Mucosa of descending colon (tissue), 3 donors: ENCODE results near the gene ERVK3-1. TPM values are rescaled to one million over a fixed set of nuclear protein-coding genes. Genes with fewer than 3 reads are reported as not detected.

Source experiments
- ATAC-seq: fragments of 200-7000 bp; cut with Tn5 transposase; one replicate; pipeline ENCODE4 v1.9.1; 2020; ENCODE audit warnings: mild to moderate bottlenecking, moderate library complexity
- DNase-seq, 3 donors: peaks; one replicate each; pipeline ENCODE4 v3.0.0-alpha.2; 2020
- H3K36me3 ChIP-seq: fragments of 200-600 bp; one replicate; pipeline ENCODE4 v1.8.0; 2021; ENCODE audit warnings: low read depth, mild to moderate bottlenecking
- H3K4me1 ChIP-seq: fragments of 200-600 bp; one replicate; pipeline ENCODE4 v1.8.0; 2021; ENCODE audit warnings: low read depth, mild to moderate bottlenecking
- H3K4me3 ChIP-seq: fragments of 200-600 bp; one replicate; pipeline ENCODE4 v1.8.0; 2021; ENCODE audit warnings: mild to moderate bottlenecking
- H3K9me3 ChIP-seq: fragments of 200-600 bp; one replicate; pipeline ENCODE4 v1.8.0; 2021; ENCODE audit warnings: mild to moderate bottlenecking
- CTCF ChIP-seq: fragments of 200-600 bp; IDR thresholded peaks from one replicate; pipeline ENCODE4 v1.8.0; 2022; ENCODE audit warnings: antibody characterized with exemption, mild to moderate bottlenecking
- intact Hi-C, 2 donors: fragments of 100-400 bp; cut with DNase I in 1 of 2; cut with micrococcal nuclease in 1 of 2; formaldehyde crosslinking; loops; one replicate each; pipeline versions ENCODE4 v1.11.0 to v1.11.1; 2022; cut with DNase I, micrococcal nuclease
- microRNA-seq: library from miRNA; unstranded; fragments of <30 nt; microRNA quantifications from one replicate; pipeline ENCODE4, GENCODE V29; 2019
- total RNA-seq, 3 donors: library from RNA; stranded (reverse); fragmentation: NEBNext Ultra II Directional in 2 of 3; extraction: Animal tissue kit (Norgen Biotek cat#: 25700) in 2 of 3; gene quantifications; one replicate each; pipeline versions ENCODE4 v1.2.1 to v1.2.4, GENCODE V29; 2021 to 2023
- donor health status: DM: no; HTN: no; CAD: no; lungs with moderate emphysema.
- donor health status: DM: no; HTN: no; CAD: no.
- donor health status: DM: no; HTN: yes; CAD: no.

Gene ERVK3-1
- total RNA-seq, 3 donors from 2014 or later, result 25.0 to 31.7 (median 30.0) TPM

- Histone ChIP-seq H3K36me3 (no peaks in the 10 kb centered on the region), H3K9me3 (no peaks in the 10 kb centered on the region), H3K4me1 (no peaks in the 10 kb centered on the region), H3K4me3 (no peak overlapping the region)
- intact Hi-C loops, result no loop called here
- DNase-seq (no peak), ATAC-seq (no peak)
- no peak for TF ChIP-seq CTCF
Measured at GRCh38 chr19:58364146-58364545, 59.0 kb downstream of the ERVK3-1 start.

Small RNA genes lying within 50 kb of the gene (microRNA-seq; reads per million reads assigned to microRNA genes)
- not detected for gene MIR6806

Other genes starting within 250 kb of the ERVK3-1 start
- 1 to 10 TPM; 1.3 to 5.8 (median 2.2) TPM for gene ZNF135, start 246.1 kb upstream of the ERVK3-1 start, total RNA-seq
- gene ZSCAN18, start 207.1 kb upstream of the ERVK3-1 start, total RNA-seq, result 10 to 100 TPM; 17.9 to 69.5 (median 23.0) TPM
- 10 to 100 TPM in 1 of 3 donors, 1 to 10 TPM in 2; 3.5 to 10.3 (median 4.9) TPM for gene ZNF329, start 154.6 kb upstream of the ERVK3-1 start, total RNA-seq
- gene ZNF274, start 122.3 kb upstream of the ERVK3-1 start, total RNA-seq, result 10 to 100 TPM; 13.3 to 26.6 (median 20.5) TPM
- gene ZNF544, start 76.5 kb upstream of the ERVK3-1 start, total RNA-seq, result 10 to 100 TPM; 12.1 to 30.5 (median 27.6) TPM
- 1 to 10 TPM; 3.6 to 7.9 (median 3.8) TPM for gene ZNF8, start 26.4 kb upstream of the ERVK3-1 start, total RNA-seq
- 1 to 10 TPM; 2.4 to 5.4 (median 3.2) TPM for gene ZSCAN22, start 21.6 kb downstream of the ERVK3-1 start, total RNA-seq
- gene A1BG, start 48.1 kb downstream of the ERVK3-1 start, total RNA-seq, result 1 to 10 TPM; 2.0 to 3.7 (median 2.7) TPM
- gene ZNF497, start 57.4 kb downstream of the ERVK3-1 start, total RNA-seq, result 1 to 10 TPM; 1.1 to 1.9 (median 1.2) TPM
- 1 to 10 TPM; 1.5 to 3.3 (median 2.5) TPM for gene ZNF837, start 75.7 kb downstream of the ERVK3-1 start, total RNA-seq
- 100 to 1,000 TPM; 692 to 768 (median 754) TPM for gene RPS5, start 81.9 kb downstream of the ERVK3-1 start, total RNA-seq
- not detected for gene RNF225, start 90.3 kb downstream of the ERVK3-1 start, total RNA-seq
- 10 to 100 TPM in 1 of 3 donors, 1 to 10 TPM in 2; 5.4 to 15.0 (median 6.9) TPM for gene ZNF584, start 103.3 kb downstream of the ERVK3-1 start, total RNA-seq
- 1 to 10 TPM; 1.5 to 9.8 (median 5.6) TPM for gene ZNF132, start 134.8 kb downstream of the ERVK3-1 start, total RNA-seq
- 1 to 10 TPM; 5.3 to 8.2 (median 6.8) TPM for gene ZNF324B, start 146.2 kb downstream of the ERVK3-1 start, total RNA-seq
- gene ZNF324, start 161.7 kb downstream of the ERVK3-1 start, total RNA-seq, result 10 to 100 TPM; 10.1 to 14.8 (median 12.9) TPM
- gene ZNF446, start 171.0 kb downstream of the ERVK3-1 start, total RNA-seq, result 10 to 100 TPM in 2 of 3 donors, 1 to 10 TPM in 1; 9.4 to 12.6 (median 10.6) TPM
- gene SLC27A5, start 206.6 kb downstream of the ERVK3-1 start, total RNA-seq, result 1 to 10 TPM; 1.6 to 7.1 (median 3.9) TPM
- 10 to 100 TPM; 12.1 to 16.7 (median 13.4) TPM for gene ZBTB45, start 214.4 kb downstream of the ERVK3-1 start, total RNA-seq
- 100 to 1,000 TPM; 180 to 308 (median 202) TPM for gene TRIM28, start 238.7 kb downstream of the ERVK3-1 start, total RNA-seq
- gene CHMP2A, start 249.7 kb downstream of the ERVK3-1 start, total RNA-seq, result 100 to 1,000 TPM; 125 to 231 (median 195) TPM